Central memory CD4-positive, alpha-beta T cell (primary cell): ENCODE measurements around the gene SLC9C2.
"Not testable (repeated sequence)": the region's sequence is repeated elsewhere in the genome, so short reads cannot be mapped to it uniquely, and the experiment has no call there.

Experiments used
- DNase-seq: peaks from one replicate; pipeline ENCODE4 v3.0.0; 2022

SLC9C2 gene

GRCh38 chr1:173520799-173521198, 82.1 kb downstream of the SLC9C2 start:
- no peak for DNase-seq

GRCh38 chr1:173514503-173514902, 88.4 kb downstream of the SLC9C2 start:
- DNase-seq: not testable (repeated sequence)

GRCh38 chr1:173509797-173510196, 93.1 kb downstream of the SLC9C2 start:
- no peak for DNase-seq

GRCh38 chr1:173508541-173508940, 94.3 kb downstream of the SLC9C2 start:
- no peak for DNase-seq

GRCh38 chr1:173507847-173508209, 95.0 kb downstream of the SLC9C2 start:
- no peak for DNase-seq

GRCh38 chr1:173507205-173507846, 95.5 kb downstream of the SLC9C2 start:
- DNase-seq: no peak

- DNase-seq: no peak
Measured at GRCh38 chr1:173506437-173506836, 96.4 kb downstream of the SLC9C2 start.

GRCh38 chr1:173505391-173505790, 97.5 kb downstream of the SLC9C2 start:
- DNase-seq: no peak

- no peak for DNase-seq
Measured at GRCh38 chr1:173504268-173504667, 98.6 kb downstream of the SLC9C2 start.

- no peak for DNase-seq
Measured at GRCh38 chr1:173503391-173503790, 99.5 kb downstream of the SLC9C2 start.

GRCh38 chr1:173502104-173502503, 100.8 kb downstream of the SLC9C2 start:
- no peak for DNase-seq

GRCh38 chr1:173499729-173500128, 103.1 kb downstream of the SLC9C2 start:
- DNase-seq: no peak

- DNase-seq: no peak
Measured at GRCh38 chr1:173496757-173497320, 106.0 kb downstream of the SLC9C2 start.

- DNase-seq: no peak
Measured at GRCh38 chr1:173495609-173496267, 107.1 kb downstream of the SLC9C2 start.

- DNase-seq: not testable (repeated sequence)
Measured at GRCh38 chr1:173493125-173493524, 109.7 kb downstream of the SLC9C2 start.

- DNase-seq: no peak
Measured at GRCh38 chr1:173491508-173491907, 111.4 kb downstream of the SLC9C2 start.

GRCh38 chr1:173489929-173490328, 112.9 kb downstream of the SLC9C2 start:
- DNase-seq: no peak

GRCh38 chr1:173489149-173489600, 113.7 kb downstream of the SLC9C2 start:
- no peak for DNase-seq

- no peak for DNase-seq
Measured at GRCh38 chr1:173488001-173488400, 114.9 kb downstream of the SLC9C2 start.

- no peak for DNase-seq
Measured at GRCh38 chr1:173485401-173485800, 117.5 kb downstream of the SLC9C2 start.

GRCh38 chr1:173484276-173484675, 118.6 kb downstream of the SLC9C2 start:
- DNase-seq: no peak

GRCh38 chr1:173482683-173483082, 120.2 kb downstream of the SLC9C2 start:
- DNase-seq: no peak

GRCh38 chr1:173481195-173481772, 121.6 kb downstream of the SLC9C2 start:
- no peak for DNase-seq

GRCh38 chr1:173479649-173480048, 123.2 kb downstream of the SLC9C2 start:
- DNase-seq: no peak
